PFSK-1 (cell line): ENCODE measurements around the gene RPTOR.

Experiments used
- POLR2AphosphoS5 ChIP-seq: IDR thresholded peaks from 2 replicates; pipeline ENCODE4 v1.6.1; 2012; ENCODE audit warnings: low read depth, mild to moderate bottlenecking, control low read depth, low read length, moderate library complexity
- SIN3A ChIP-seq: IDR thresholded peaks from 2 replicates; pipeline ENCODE4 v1.6.1; 2012; ENCODE audit warnings: mild to moderate bottlenecking, low read length, moderate library complexity, borderline replicate concordance; ENCODE audit not compliant: insufficient read depth

- TF ChIP-seq POLR2AphosphoS5 (no peak), SIN3A (no peak)
Measured at GRCh38 chr17:80882323-80882722, 337.7 kb downstream of the RPTOR start.
